Sigmoid colon (tissue), 4 donors: ENCODE data around the gene ADCY1.

Experiments
- CTCF ChIP-seq, 4 experiments: fragments of 450-650 bp in 3 of 4; fragments of 200-600 bp in 1 of 4; IDR thresholded peaks; one replicate each; pipeline ENCODE4 v1.5.1; 2016 to 2019; ENCODE audit warnings: antibody characterized with exemption in 4 of 4, mild to moderate bottlenecking in 3 of 4, moderate library complexity in 2 of 4
- EP300 ChIP-seq, 4 donors: sonication (generic); formaldehyde crosslinking; IDR thresholded peaks; one replicate each; pipeline ENCODE4 v1.6.1; 2017; ENCODE audit warnings: antibody characterized with exemption in 4 of 4
- POLR2A ChIP-seq, 2 donors: fragments of 450-650 bp; IDR thresholded peaks; one replicate each; pipeline ENCODE4 v1.6.1; 2016; ENCODE audit warnings: antibody characterized with exemption in 2 of 2, mild to moderate bottlenecking in 2 of 2, moderate library complexity in 2 of 2

GRCh38 chr7:45566961-45567360 lies 7.2 kb upstream of the ADCY1 start:
- no peak for TF ChIP-seq CTCF (IDR thresholded peaks at IDR 0.05)
- no peak for TF ChIP-seq POLR2A (IDR thresholded peaks at IDR 0.05)
- TF ChIP-seq EP300 (IDR thresholded peaks at IDR 0.05) = no peak
